PC-9 (cell line): ENCODE results near the gene NSMCE3. TPM values are rescaled to one million over a fixed set of nuclear protein-coding genes. Genes with fewer than 3 reads are reported as not detected.

Experiments used
- BruUV-seq: library from RNA; stranded (reverse); fragments of 400-500 nt; replicated peaks from 2 replicates; lab custom pipeline; 2021; lab: Mats Ljungman, UMichigan
- CTCF ChIA-PET: fragments of 300-600 bp; sonication (Branson Sonifier 250); formaldehyde crosslinking; loops from one replicate; lab custom pipeline; 2022; ENCODE audit warnings: antibody characterized with exemption; lab: Charles Lee
- POLR2A ChIA-PET: fragments of 300-600 bp; sonication (Branson Sonifier 250); formaldehyde crosslinking; loops from one replicate; lab custom pipeline; 2022; ENCODE audit warnings: antibody characterized with exemption; ENCODE audit not compliant: unreplicated experiment; lab: Charles Lee
- DNase-seq, 2 experiments: peaks; one replicate each; pipeline versions ENCODE4 v3.0.0 to v3.0.0-alpha.2; 2015 to 2022; ENCODE audit warnings: mixed read lengths in 1 of 2
- H2AFZ ChIP-seq: fragments of 200-600 bp; sonication (generic); 2 replicates; pipeline ENCODE4 v1.8.1; 2017; ENCODE audit warnings: antibody characterized with exemption
- H3F3A ChIP-seq: fragments of 200-600 bp; sonication (generic); 2 replicates; pipeline ENCODE4 v1.8.1; 2017; ENCODE audit warnings: antibody characterized with exemption, mild to moderate bottlenecking, low read depth; ENCODE audit not compliant: insufficient read depth
- H3K27ac ChIP-seq: fragments of 200-600 bp; sonication (generic); 2 replicates; pipeline ENCODE4 v1.6.1; 2016; ENCODE audit warnings: mixed run types
- H3K27me3 ChIP-seq: fragments of 200-600 bp; sonication (generic); 2 replicates; pipeline ENCODE4 v1.6.1; 2016; ENCODE audit warnings: low read depth, mixed run types; ENCODE audit not compliant: insufficient read depth
- H3K36me3 ChIP-seq: fragments of 200-600 bp; sonication (generic); 2 replicates; pipeline ENCODE4 v1.6.1; 2016; ENCODE audit warnings: low read depth, mixed run types
- H3K4me1 ChIP-seq: fragments of 200-600 bp; sonication (generic); replicated peaks from 2 replicates; pipeline ENCODE4 v1.6.1; 2016; ENCODE audit warnings: mixed run types; ENCODE audit not compliant: insufficient read depth
- H3K4me2 ChIP-seq: fragments of 200-600 bp; sonication (generic); 2 replicates; pipeline ENCODE4 v1.6.1; 2017; ENCODE audit warnings: mixed run types
- H3K4me3 ChIP-seq: fragments of 200-600 bp; sonication (generic); 2 replicates; pipeline ENCODE4 v1.6.1; 2016; ENCODE audit warnings: mixed run types
- H3K79me2 ChIP-seq: fragments of 200-600 bp; sonication (generic); 2 replicates; pipeline ENCODE4 v1.6.1; 2017; ENCODE audit warnings: low read depth, mixed run types
- H3K9me2 ChIP-seq: fragments of 200-600 bp; sonication (generic); 2 replicates; pipeline ENCODE4 v1.8.1; 2017; ENCODE audit warnings: mild to moderate bottlenecking; ENCODE audit not compliant: insufficient read depth
- H3K9me3 ChIP-seq: fragments of 200-600 bp; sonication (generic); 2 replicates; pipeline ENCODE4 v1.8.1; 2016; ENCODE audit warnings: low read depth; ENCODE audit not compliant: insufficient read depth
- H4K20me1 ChIP-seq: fragments of 200-600 bp; sonication (generic); 2 replicates; pipeline ENCODE4 v1.8.1; 2017; ENCODE audit not compliant: insufficient read depth
- CTCF ChIP-seq: fragments of 200-600 bp; sonication (generic); conservative IDR thresholded peaks from 2 replicates; pipeline ENCODE4 v1.6.1; 2017; ENCODE audit warnings: mixed run types, antibody characterized with exemption, mild to moderate bottlenecking, moderate library complexity
- EZH2 ChIP-seq: fragments of 200-600 bp; sonication (generic); IDR thresholded peaks from 2 replicates; pipeline ENCODE4 v1.8.0; 2017; ENCODE audit warnings: antibody characterized with exemption, low read depth
- intact Hi-C: fragments of 100-400 bp; cut with micrococcal nuclease; formaldehyde crosslinking; loops from one replicate; pipeline ENCODE4 v1.10.0; 2022; ENCODE audit not compliant: unreplicated experiment
- total RNA-seq: library from RNA; stranded (reverse); gene quantifications from 2 replicates; pipeline ENCODE4 v1.2.3, GENCODE V29; 2021

NSMCE3 gene
- total RNA-seq, 1 experiment from 2014 or later, result 4.0 TPM

GRCh38 chr15:29285386-29285785, 15.8 kb upstream of the NSMCE3 start:
- H3K9me2 ChIP-seq, result no peaks in the 10 kb centered on the region
- CTCF ChIA-PET, result no interaction called here
- no peaks in the 10 kb centered on the region for H3K79me2 ChIP-seq
- no peak overlapping the region for H3K4me3 ChIP-seq
- no peaks in the 10 kb centered on the region for H3K4me1 ChIP-seq
- no peaks in the 10 kb centered on the region for H3F3A ChIP-seq
- H4K20me1 ChIP-seq, result no peaks in the 10 kb centered on the region
- no peak for TF ChIP-seq EZH2
- TF ChIP-seq CTCF, result no peak
- BruUV-seq, result no TSS peak
- intact Hi-C loops, result no loop called here
- no peak overlapping the region for H3K4me2 ChIP-seq
- H3K9me3 ChIP-seq, result no peaks in the 10 kb centered on the region
- H3K27ac ChIP-seq, result no peak overlapping the region
- no peak for DNase-seq
- no peaks in the 10 kb centered on the region for H3K36me3 ChIP-seq
- POLR2A ChIA-PET, result no interaction called here
- H2AFZ ChIP-seq, result no peak overlapping the region
- H3K27me3 ChIP-seq, result no peaks in the 10 kb centered on the region

- H3K36me3 ChIP-seq, result no peaks in the 10 kb centered on the region
- no peaks in the 10 kb centered on the region for H3F3A ChIP-seq
- H3K4me2 ChIP-seq, result no peak overlapping the region
- H3K4me1 ChIP-seq, result no peaks in the 10 kb centered on the region
- H4K20me1 ChIP-seq, result no peaks in the 10 kb centered on the region
- no peaks in the 10 kb centered on the region for H3K9me2 ChIP-seq
- no peak overlapping the region for H2AFZ ChIP-seq
- intact Hi-C loops, result no loop called here
- POLR2A ChIA-PET, result no interaction called here
- no peaks in the 10 kb centered on the region for H3K27me3 ChIP-seq
- no peaks in the 10 kb centered on the region for H3K79me2 ChIP-seq
- H3K9me3 ChIP-seq, result no peaks in the 10 kb centered on the region
- H3K27ac ChIP-seq, result no peak overlapping the region
- BruUV-seq, result no TSS peak
- TF ChIP-seq EZH2 (no peak), CTCF (no peak)
- no peak for DNase-seq
- no peak overlapping the region for H3K4me3 ChIP-seq
- CTCF ChIA-PET, result no interaction called here
Measured at GRCh38 chr15:29283381-29283780, 13.8 kb upstream of the NSMCE3 start.

- H3F3A ChIP-seq, result no peaks in the 10 kb centered on the region
- H3K27ac ChIP-seq, result no peak overlapping the region
- no peaks in the 10 kb centered on the region for H3K36me3 ChIP-seq
- TF ChIP-seq CTCF (no peak), EZH2 (no peak)
- intact Hi-C loops, result no loop called here
- H3K4me1 ChIP-seq, result no peaks in the 10 kb centered on the region
- no peaks in the 10 kb centered on the region for H3K9me3 ChIP-seq
- no peaks in the 10 kb centered on the region for H4K20me1 ChIP-seq
- CTCF ChIA-PET, result no interaction called here
- H3K79me2 ChIP-seq, result no peaks in the 10 kb centered on the region
- no peak overlapping the region for H3K4me3 ChIP-seq
- BruUV-seq, result no TSS peak
- DNase-seq, result no peak
- POLR2A ChIA-PET, result no interaction called here
- peaks cover 4% of the 10 kb centered on the region; the same call in 1 of the 2 replicates for H3K27me3 ChIP-seq
- H2AFZ ChIP-seq, result no peak overlapping the region
- H3K9me2 ChIP-seq, result no peaks in the 10 kb centered on the region
- no peak overlapping the region for H3K4me2 ChIP-seq
Measured at GRCh38 chr15:29280514-29280913, 10.9 kb upstream of the NSMCE3 start.
